GM12892 (cell line): ENCODE measurements around the gene PHF21A.

ENCODE experiments used
- POLR2A ChIP-seq: IDR thresholded peaks from 2 replicates; pipeline ENCODE4 v1.6.1; 2011; ENCODE audit warnings: low read depth, low read length, control low read depth
- POLR2AphosphoS5 ChIP-seq: IDR thresholded peaks from 2 replicates; pipeline ENCODE4 v1.6.1; 2011; ENCODE audit warnings: low read depth, low read length, control low read depth

GRCh38 chr11:45890886-45891550, 230.2 kb downstream of the PHF21A start:
- TF ChIP-seq POLR2A (no peak), POLR2AphosphoS5 (no peak)
